GM23248 (cell line): Measurements from ENCODE around the gene RUFY3. TPM values are rescaled to one million over a fixed set of nuclear protein-coding genes. Genes with fewer than 3 reads are reported as not detected.

Source experiments
- DNase-seq: peaks from one replicate; pipeline ENCODE4 v3.0.0-alpha.2; 2015
- H2AFZ ChIP-seq: fragments of 200-600 bp; sonication (generic); 2 replicates; pipeline ENCODE4 v1.6.1; 2016; ENCODE audit warnings: antibody characterized with exemption
- H3F3A ChIP-seq: fragments of 200-600 bp; sonication (generic); 2 replicates; pipeline ENCODE4 v1.6.1; 2016; ENCODE audit warnings: mild to moderate bottlenecking, antibody characterized with exemption, mixed run types; ENCODE audit not compliant: insufficient read depth
- H3K27ac ChIP-seq: fragments of 200-600 bp; sonication (generic); 2 replicates; pipeline ENCODE4 v1.5.1; 2016; ENCODE audit warnings: mild to moderate bottlenecking
- H3K27me3 ChIP-seq: fragments of 200-600 bp; sonication (generic); replicated peaks from 2 replicates; pipeline ENCODE4 v1.6.1; 2016; ENCODE audit warnings: mild to moderate bottlenecking; ENCODE audit not compliant: insufficient read depth
- H3K36me3 ChIP-seq: fragments of 200-600 bp; sonication (generic); 2 replicates; pipeline ENCODE4 v1.6.1; 2016; ENCODE audit warnings: low read depth, mild to moderate bottlenecking
- H3K4me1 ChIP-seq: fragments of 200-600 bp; sonication (generic); 2 replicates; pipeline ENCODE4 v1.6.1; 2016; ENCODE audit warnings: mild to moderate bottlenecking; ENCODE audit not compliant: insufficient read depth
- H3K4me2 ChIP-seq: fragments of 200-600 bp; sonication (generic); one replicate; pipeline ENCODE4 v1.6.1; 2016; ENCODE audit warnings: mild to moderate bottlenecking; ENCODE audit not compliant: unreplicated experiment
- H3K4me3 ChIP-seq: fragments of 200-600 bp; sonication (generic); 2 replicates; pipeline ENCODE4 v1.5.1; 2016; ENCODE audit warnings: mild to moderate bottlenecking
- H3K79me2 ChIP-seq: fragments of 200-600 bp; sonication (generic); 2 replicates; pipeline ENCODE4 v1.6.1; 2016; ENCODE audit warnings: mild to moderate bottlenecking; ENCODE audit not compliant: insufficient read depth
- H3K9ac ChIP-seq: fragments of 200-600 bp; sonication (generic); 2 replicates; pipeline ENCODE4 v1.6.1; 2016; ENCODE audit warnings: mild to moderate bottlenecking
- H3K9me2 ChIP-seq: fragments of 200-600 bp; sonication (generic); 2 replicates; pipeline ENCODE4 v1.6.1; 2016; ENCODE audit warnings: mixed run types, mild to moderate bottlenecking, moderate library complexity; ENCODE audit not compliant: insufficient read depth
- H3K9me3 ChIP-seq: fragments of 200-600 bp; sonication (generic); one replicate; pipeline ENCODE4 v1.6.1; 2017; ENCODE audit warnings: low read depth
- H4K20me1 ChIP-seq: fragments of 200-600 bp; sonication (generic); 2 replicates; pipeline ENCODE4 v1.6.0; 2016; ENCODE audit not compliant: insufficient read depth
- EZH2 ChIP-seq: fragments of 200-600 bp; sonication (generic); IDR thresholded peaks from 2 replicates; pipeline ENCODE4 v1.6.1; 2018; ENCODE audit warnings: antibody characterized with exemption, mild to moderate bottlenecking; ENCODE audit not compliant: insufficient read depth, poor library complexity, severe bottlenecking
- EZH2phosphoT487 ChIP-seq: fragments of 200-600 bp; sonication (generic); IDR thresholded peaks from 2 replicates; pipeline ENCODE4 v1.6.1; 2018; ENCODE audit warnings: antibody characterized with exemption, moderate library complexity, mild to moderate bottlenecking, low read depth; ENCODE audit not compliant: insufficient read depth
- WGBS, 2 experiments: methylation state at CpG; one replicate each; pipeline ENCODE4 v1.1.6; 2015 to 2017; ENCODE audit warnings: low lambda C conversion rate in 2 of 2, low coverage in 1 of 2; ENCODE audit errors: missing lambda C conversion rate in 2 of 2; 5-methylcytosine and 5-hydroxymethylcytosine counted together
- in situ Hi-C: fragments of 300-500 bp; cut with MboI; formaldehyde crosslinking; loops from 2 replicates; pipeline ENCODE4 v1.15.0; 2020
- polyA plus RNA-seq: library from polyadenylated mRNA; unstranded; fragments of >200 nt; fragmentation: Nextera tagmentation; extraction: Ambion mirVana; gene quantifications from 2 replicates; pipeline ENCODE4 v1.2.1, GENCODE V29; 2016
- total RNA-seq: library from RNA; depleted of rRNA; stranded (reverse); fragments of >200 nt; shearing (Covaris generic); gene quantifications from 2 replicates; pipeline ENCODE4 v1.2.3, GENCODE V29; 2014

RUFY3 gene
- total and polyA plus RNA-seq, 2 experiments from 2014 or later: 13.5 to 24.0 TPM

GRCh38 chr4:70830054-70830453, 108.3 kb downstream of the RUFY3 start:
- Histone ChIP-seq H3K4me1 (no peaks in the 10 kb centered on the region; the same call in 1 of the 2 replicates), H3F3A (peaks cover 4% of the 10 kb centered on the region; the same call in 1 of the 2 replicates), H3K4me2 (no peak overlapping the region), H3K9ac (no peak overlapping the region), H3K36me3 (peaks cover 82% of the 10 kb centered on the region), H2AFZ (no peak overlapping the region), H3K9me3 (no peaks in the 10 kb centered on the region), H3K9me2 (no peaks in the 10 kb centered on the region), H3K79me2 (peaks cover 96% of the 10 kb centered on the region), H3K27ac (no peak overlapping the region), H4K20me1 (no peaks in the 10 kb centered on the region), H3K4me3 (no peak overlapping the region), H3K27me3 (no peaks in the 10 kb centered on the region)
- TF ChIP-seq EZH2 (no peak), EZH2phosphoT487 (no peak)
- in situ Hi-C loops: no loop called here
- WGBS, 2 experiments: 100% methylated on average over 9 of the region's 9 CpGs
- DNase-seq: no peak

- no peak for TF ChIP-seq EZH2
- no peak for TF ChIP-seq EZH2phosphoT487
- no peak for DNase-seq
- Histone ChIP-seq H3K4me1 (peaks cover 2% of the 10 kb centered on the region; the same call in 1 of the 2 replicates), H3K36me3 (peaks cover 69% of the 10 kb centered on the region), H3K27ac (no peak overlapping the region), H3K9ac (no peak overlapping the region), H2AFZ (no peak overlapping the region), H3K9me2 (no peaks in the 10 kb centered on the region), H3F3A (peaks cover 4% of the 10 kb centered on the region; the same call in 1 of the 2 replicates), H4K20me1 (no peaks in the 10 kb centered on the region; the same call in 1 of the 2 replicates), H3K4me3 (no peak overlapping the region), H3K27me3 (no peaks in the 10 kb centered on the region), H3K4me2 (no peak overlapping the region), H3K9me3 (no peaks in the 10 kb centered on the region), H3K79me2 (peaks cover 100% of the 10 kb centered on the region)
- in situ Hi-C loops: no loop called here
- WGBS, 2 experiments: 98 to 100% methylated on average over 4 of the region's 4 CpGs
Observed at GRCh38 chr4:70831293-70831692, 109.5 kb downstream of the RUFY3 start.

GRCh38 chr4:70833675-70834074, 111.9 kb downstream of the RUFY3 start:
- Histone ChIP-seq H3K9me2 (no peaks in the 10 kb centered on the region), H3K27me3 (no peaks in the 10 kb centered on the region), H3K4me3 (no peak overlapping the region), H3K4me1 (peaks cover 14% of the 10 kb centered on the region), H3K9ac (no peak overlapping the region), H3K27ac (no peak overlapping the region), H3F3A (peaks cover 4% of the 10 kb centered on the region; the same call in 1 of the 2 replicates), H3K9me3 (no peaks in the 10 kb centered on the region), H3K4me2 (no peak overlapping the region), H2AFZ (no peak overlapping the region), H3K79me2 (peaks cover 100% of the 10 kb centered on the region), H4K20me1 (no peaks in the 10 kb centered on the region; the same call in 1 of the 2 replicates), H3K36me3 (peaks cover 50% of the 10 kb centered on the region)
- DNase-seq: peak; percentile 33
- TF ChIP-seq EZH2phosphoT487 (no peak), EZH2 (no peak)
- in situ Hi-C loops: no loop called here
- WGBS, 2 experiments: 98 to 100% methylated on average over 1 of the region's 1 CpG

GRCh38 chr4:70836081-70836480, 114.3 kb downstream of the RUFY3 start:
- Histone ChIP-seq H3K27me3 (no peaks in the 10 kb centered on the region), H2AFZ (no peak overlapping the region), H3K9ac (no peak overlapping the region), H3K4me1 (peaks cover 14% of the 10 kb centered on the region), H3K79me2 (peaks cover 80% of the 10 kb centered on the region), H3K27ac (no peak overlapping the region), H3K9me3 (no peaks in the 10 kb centered on the region), H3K4me3 (no peak overlapping the region), H3F3A (peaks cover 12% of the 10 kb centered on the region), H3K4me2 (no peak overlapping the region), H4K20me1 (no peaks in the 10 kb centered on the region; the same call in 1 of the 2 replicates), H3K36me3 (peaks cover 27% of the 10 kb centered on the region), H3K9me2 (no peaks in the 10 kb centered on the region)
- 95 to 99% methylated on average over 2 of the region's 2 CpGs for WGBS, 2 experiments
- TF ChIP-seq EZH2 (no peak), EZH2phosphoT487 (no peak)
- in situ Hi-C loops: no loop called here
- DNase-seq: no peak

- Histone ChIP-seq H3K4me3 (peak overlapping the region; percentile 84), H3K27ac (peak overlapping the region; percentile 75), H3K9me3 (no peaks in the 10 kb centered on the region), H3K4me2 (peak overlapping the region; percentile 80), H3F3A (peaks cover 9% of the 10 kb centered on the region; the same call in 1 of the 2 replicates), H3K4me1 (peaks cover 14% of the 10 kb centered on the region), H3K79me2 (peaks cover 58% of the 10 kb centered on the region), H3K36me3 (peaks cover 8% of the 10 kb centered on the region), H4K20me1 (no peaks in the 10 kb centered on the region; the same call in 1 of the 2 replicates), H3K27me3 (no peaks in the 10 kb centered on the region), H2AFZ (peak overlapping the region; percentile 46; the same call in 1 of the 2 replicates), H3K9ac (peak overlapping the region; percentile 87), H3K9me2 (no peaks in the 10 kb centered on the region)
- peak; percentile 62 for DNase-seq
- 0 to 7% methylated on average over 3 to 4 of the region's 4 CpGs for WGBS, 2 experiments
- in situ Hi-C loops: no loop called here
- TF ChIP-seq EZH2: no peak
- no peak for TF ChIP-seq EZH2phosphoT487
Observed at GRCh38 chr4:70838204-70838603, 116.4 kb downstream of the RUFY3 start.
